ENCODE data around the gene STK32C.

Gene STK32C

GRCh38 chr10:132205650-132206376 is 101.9 kb downstream of the STK32C start:
- no peak for DNase-seq (ENCODE audit: low spot score)
- in situ Hi-C loops (cut with MboI; ENCODE audit: low pct_unique_long_range_greater_than_20kb, low sequenced_read_pairs, unreplicated experiment), result loop anchor here (25.0 kb wide), 1 partner anchor 431 kb away; no protein-coding TSS in a partner anchor

GRCh38 chr10:132204781-132205473 is 102.8 kb downstream of the STK32C start:
- in situ Hi-C loops (cut with MboI; ENCODE audit: low pct_unique_long_range_greater_than_20kb, low sequenced_read_pairs, unreplicated experiment), result loop anchor here (25.0 kb wide), 1 partner anchor 432 kb away; no protein-coding TSS in a partner anchor
- no peak for DNase-seq (ENCODE audit: low spot score)
- no peak for TF ChIP-seq CTCF (IDR thresholded peaks at IDR 0.05; ENCODE audit: extremely low read depth, insufficient read depth, missing control alignments)

More at GRCh38 chr10:132205650-132206376, 101.9 kb downstream of the STK32C start:
- no peak for TF ChIP-seq CTCF (IDR thresholded peaks at IDR 0.05; ENCODE audit: extremely low read depth, insufficient read depth, missing control alignments)

- no peak for DNase-seq (ENCODE audit: low spot score)
- in situ Hi-C loops (cut with MboI; ENCODE audit: low pct_unique_long_range_greater_than_20kb, low sequenced_read_pairs, unreplicated experiment), result loop anchor here (25.0 kb wide), 1 partner anchor 433 kb away; no protein-coding TSS in a partner anchor
- no peak for TF ChIP-seq CTCF (IDR thresholded peaks at IDR 0.05; ENCODE audit: extremely low read depth, insufficient read depth, missing control alignments)
Measured at GRCh38 chr10:132204078-132204780, 103.5 kb downstream of the STK32C start.

GRCh38 chr10:132203256-132204077 is 104.3 kb downstream of the STK32C start:
- DNase-seq (ENCODE audit: low spot score), result no peak
- in situ Hi-C loops (cut with MboI; ENCODE audit: low pct_unique_long_range_greater_than_20kb, low sequenced_read_pairs, unreplicated experiment), result loop anchor here (25.0 kb wide), 1 partner anchor 434 kb away; no protein-coding TSS in a partner anchor
- TF ChIP-seq CTCF (IDR thresholded peaks at IDR 0.05; ENCODE audit: extremely low read depth, insufficient read depth, missing control alignments), result no peak

- in situ Hi-C loops (cut with MboI; ENCODE audit: low pct_unique_long_range_greater_than_20kb, low sequenced_read_pairs, unreplicated experiment), result loop anchor here (25.0 kb wide), 1 partner anchor 435 kb away; no protein-coding TSS in a partner anchor
- DNase-seq (ENCODE audit: low spot score), result no peak
- no peak for TF ChIP-seq CTCF (IDR thresholded peaks at IDR 0.05; ENCODE audit: extremely low read depth, insufficient read depth, missing control alignments)
Measured at GRCh38 chr10:132202070-132202970, 105.4 kb downstream of the STK32C start.

All from GM13977 (cell line).